Glomerular visceral epithelial cell (primary cell): ENCODE data around the gene APC.
A peak's percentile ranks its signal among the peaks of the same experiment; 100 is the strongest.

Experiments used
- DNase-seq: peaks from one replicate; pipeline ENCODE4 v3.0.0-alpha.2; 2016; ENCODE audit errors: extremely low spot score

Gene APC

DNA sequence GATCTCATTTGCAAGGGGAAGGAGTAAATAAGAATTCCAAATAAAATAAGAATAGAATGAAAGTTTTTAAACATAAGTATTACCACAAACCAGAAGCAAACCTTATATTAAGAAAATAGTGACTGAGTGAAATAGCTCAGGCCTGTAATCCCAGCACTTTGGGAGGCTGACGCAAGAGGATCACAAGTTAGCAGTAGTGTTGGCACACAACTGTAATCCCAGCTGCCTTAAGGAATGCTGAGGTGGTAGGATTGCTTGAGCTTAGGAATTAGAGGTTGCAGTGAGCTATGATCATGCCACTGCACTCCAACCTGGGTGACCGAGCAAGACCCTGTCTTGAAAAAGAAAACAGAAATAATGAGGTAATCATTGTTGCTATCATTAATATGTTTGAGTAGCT is 47.0 kb downstream of the APC start:
- DNase-seq, result no peak

DNA sequence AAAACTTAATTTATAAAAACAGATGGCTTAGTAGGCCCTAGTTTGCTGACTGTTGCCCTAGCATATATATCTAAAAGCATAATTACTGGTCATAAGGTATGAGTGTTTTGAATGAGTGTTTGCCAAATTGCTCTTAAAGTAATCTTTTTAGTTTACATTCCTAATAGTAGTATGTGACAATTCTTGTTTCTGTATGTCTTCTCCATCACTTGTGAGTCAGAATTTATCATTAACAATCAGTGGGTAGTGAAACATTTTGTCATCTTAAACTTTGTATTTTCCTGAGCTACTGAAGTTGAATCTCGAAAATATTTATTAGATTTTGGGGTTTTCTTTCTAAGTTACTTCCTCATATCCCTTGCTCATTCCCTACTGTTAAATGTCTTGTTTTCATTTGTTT is 49.6 kb downstream of the APC start:
- DNase-seq, result no peak

DNA sequence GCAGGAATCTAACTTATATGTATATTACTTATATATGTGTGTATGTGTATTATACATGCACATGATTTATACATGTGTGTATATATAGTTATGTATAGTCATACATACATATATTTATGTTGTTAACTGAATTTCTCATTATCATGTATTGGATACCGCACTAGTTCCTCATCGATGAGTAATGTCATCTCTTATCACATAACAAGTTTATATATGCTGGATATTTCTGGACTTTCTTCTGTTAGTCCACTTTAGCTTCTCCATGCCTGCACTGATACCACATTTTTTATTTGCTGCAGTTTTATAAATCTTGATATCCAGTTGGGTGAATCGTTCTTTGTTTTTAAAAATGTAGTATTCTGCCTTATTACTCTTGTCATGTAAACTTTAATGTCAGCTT is 50.2 kb downstream of the APC start:
- no peak for DNase-seq

DNA sequence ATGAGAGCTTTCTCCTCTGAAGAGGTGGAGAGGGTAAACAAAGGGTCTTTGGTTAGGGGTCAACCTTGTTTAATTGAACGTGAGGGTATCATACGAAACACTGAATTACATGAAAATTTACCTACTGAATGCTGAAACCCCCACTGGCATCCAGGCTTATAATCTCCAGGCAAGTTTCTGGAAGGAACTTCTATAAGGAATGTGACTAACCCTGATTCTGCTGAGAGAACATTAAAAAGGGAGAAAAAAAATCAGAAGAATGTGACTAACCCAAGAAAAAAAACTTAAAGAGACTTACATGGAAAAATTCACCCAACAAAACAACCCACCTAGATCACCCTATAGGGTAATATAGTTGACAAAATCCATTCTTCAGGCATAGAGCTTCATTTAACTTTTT is 55.5 kb downstream of the APC start:
- no peak for DNase-seq

DNA sequence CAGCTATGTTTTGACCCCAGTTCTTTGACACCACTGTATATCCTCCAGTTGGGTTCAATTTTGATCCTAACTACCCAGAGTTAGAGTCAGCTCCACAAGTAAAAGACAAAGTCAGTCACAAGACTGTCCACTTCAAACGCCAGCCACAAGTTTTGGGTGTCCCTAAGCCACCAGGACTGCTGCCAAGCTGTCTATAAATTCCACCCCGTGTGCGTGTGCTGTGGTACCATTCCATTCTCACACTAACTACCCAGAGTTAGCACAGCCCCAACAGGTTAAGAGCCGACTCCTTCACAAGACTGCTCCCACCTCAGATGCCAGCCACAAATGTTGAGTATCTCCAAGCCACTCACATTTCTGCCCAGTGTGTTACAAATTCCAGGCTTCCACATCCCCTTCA is 56.7 kb downstream of the APC start:
- DNase-seq, result no peak

DNA sequence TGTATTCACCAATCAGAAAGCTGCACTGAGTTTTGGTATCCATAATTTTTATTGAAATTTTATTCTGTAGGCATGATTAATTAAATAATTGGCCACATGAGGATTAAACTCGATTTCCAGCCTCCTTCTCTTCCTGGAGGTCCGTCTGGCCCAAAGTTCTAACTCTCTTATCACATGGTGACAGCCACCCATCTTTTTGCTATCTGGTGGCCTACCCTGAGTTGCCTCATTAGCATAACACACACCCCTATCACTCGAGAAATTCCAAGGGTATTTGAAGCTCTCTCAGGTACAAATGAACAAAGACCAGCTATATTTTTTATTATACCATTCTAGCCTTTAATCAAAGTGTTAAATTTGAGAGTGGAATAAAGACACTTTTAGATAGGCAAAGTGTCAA is 57.7 kb downstream of the APC start:
- DNase-seq, result no peak

DNA sequence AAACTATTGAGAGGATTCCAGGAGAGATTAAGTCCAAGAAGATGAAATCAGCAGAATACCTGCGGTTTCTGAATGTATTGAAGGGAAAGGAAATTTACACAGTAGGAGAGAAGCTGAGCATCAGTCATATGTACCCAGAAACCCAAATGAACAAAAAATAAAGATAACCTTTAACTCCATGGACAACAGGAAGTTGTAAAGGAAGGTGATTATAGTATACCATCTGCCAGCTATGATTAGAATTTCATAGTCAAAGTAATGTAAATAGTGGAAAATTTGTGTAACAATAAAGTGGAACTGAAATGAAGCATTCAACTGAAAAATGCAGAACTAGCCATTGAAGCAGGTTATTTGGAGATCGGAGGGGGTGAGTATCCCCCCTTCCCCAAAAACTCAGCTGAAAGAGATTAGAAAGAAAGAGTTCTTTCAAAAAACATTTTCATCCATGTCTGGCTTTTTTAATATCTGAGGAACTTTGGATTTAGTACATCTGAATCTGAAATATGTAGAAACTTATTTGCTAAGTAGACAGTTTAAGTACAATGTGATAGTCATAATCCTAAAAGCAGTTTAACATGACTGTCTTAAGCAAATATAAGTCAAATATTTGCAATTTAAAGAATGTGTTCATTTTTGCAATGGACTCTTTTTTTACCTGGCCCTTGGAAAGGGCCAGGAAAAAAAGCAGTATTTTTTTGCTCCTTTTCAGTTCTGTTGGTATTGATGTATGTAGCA is 58.4 kb downstream of the APC start:
- no peak for DNase-seq

DNA sequence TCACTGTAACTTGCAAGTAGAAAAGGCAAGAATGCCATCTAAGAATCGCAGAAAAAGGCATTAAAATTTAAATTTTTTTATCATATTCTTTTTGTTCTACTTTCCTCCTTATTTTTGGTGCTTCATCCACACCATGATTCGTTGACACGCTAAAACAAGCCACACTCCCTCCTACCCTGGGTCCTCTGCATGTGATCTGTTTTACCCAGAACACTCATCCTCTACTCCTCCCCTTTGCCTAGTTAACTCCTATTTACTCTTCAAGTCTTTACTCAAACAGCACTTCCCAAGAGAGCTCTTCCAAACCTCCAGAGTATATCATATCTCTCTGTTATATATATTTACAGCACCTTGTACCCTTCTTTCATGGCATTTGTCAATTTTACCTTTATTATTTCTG is 62.0 kb downstream of the APC start:
- no peak for DNase-seq

DNA sequence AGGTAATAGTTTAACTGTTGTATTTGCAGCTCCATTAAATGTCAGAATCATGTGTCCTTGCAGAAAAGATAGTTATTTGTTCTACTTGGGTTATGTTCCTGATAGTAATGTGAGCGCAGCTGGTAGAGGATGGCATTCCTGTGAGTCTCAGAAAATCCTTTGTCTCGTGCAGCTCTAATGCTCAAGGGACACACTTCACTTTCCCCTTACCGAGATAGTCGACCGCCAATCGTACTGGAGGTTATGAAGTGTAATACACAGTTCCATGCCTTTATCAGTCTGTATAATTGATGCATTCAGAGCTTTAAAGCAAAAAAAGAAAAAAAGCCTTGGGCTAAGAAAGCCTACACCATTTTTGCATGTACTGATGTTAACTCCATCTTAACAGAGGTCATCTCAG is 63.2 kb downstream of the APC start:
- no peak for DNase-seq

DNA sequence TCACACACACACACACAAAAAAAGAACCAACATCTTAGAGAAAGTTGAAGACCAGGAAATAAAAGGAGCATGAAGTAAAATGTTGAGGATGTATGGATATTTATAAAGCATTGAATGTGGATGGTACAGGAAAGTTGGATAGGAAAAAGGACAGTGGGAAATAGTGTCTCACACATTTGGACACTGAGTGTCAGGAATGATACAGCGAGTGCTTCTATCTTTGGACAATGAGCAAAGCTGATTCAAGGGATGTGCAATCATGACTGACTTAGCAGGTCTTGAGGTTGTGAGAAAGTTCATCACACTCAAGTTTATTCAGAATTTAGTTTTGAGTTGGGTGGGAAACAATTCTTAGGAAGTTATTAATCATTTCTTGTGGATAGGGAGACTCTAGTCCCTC is 73.3 kb downstream of the APC start:
- DNase-seq, result no peak

DNA sequence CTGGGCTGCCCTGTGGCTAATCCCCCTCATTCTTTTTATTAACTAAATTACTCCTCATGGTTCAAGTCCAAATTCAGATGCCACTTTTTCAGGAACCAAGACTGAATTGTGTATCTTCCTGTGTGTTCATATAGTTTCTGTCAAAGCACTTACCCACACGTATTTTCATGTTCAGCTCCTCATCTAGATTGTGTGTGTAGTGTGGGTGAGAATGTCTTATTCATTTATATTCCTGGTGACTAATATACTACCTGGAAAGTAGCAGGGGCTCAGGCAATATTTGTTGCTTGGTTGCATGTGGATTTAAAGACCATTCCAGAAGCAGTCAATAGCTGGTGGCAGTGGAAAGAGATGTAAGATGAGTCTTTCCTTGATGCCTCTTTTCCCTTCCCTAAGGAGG is 74.9 kb downstream of the APC start:
- no peak for DNase-seq

DNA sequence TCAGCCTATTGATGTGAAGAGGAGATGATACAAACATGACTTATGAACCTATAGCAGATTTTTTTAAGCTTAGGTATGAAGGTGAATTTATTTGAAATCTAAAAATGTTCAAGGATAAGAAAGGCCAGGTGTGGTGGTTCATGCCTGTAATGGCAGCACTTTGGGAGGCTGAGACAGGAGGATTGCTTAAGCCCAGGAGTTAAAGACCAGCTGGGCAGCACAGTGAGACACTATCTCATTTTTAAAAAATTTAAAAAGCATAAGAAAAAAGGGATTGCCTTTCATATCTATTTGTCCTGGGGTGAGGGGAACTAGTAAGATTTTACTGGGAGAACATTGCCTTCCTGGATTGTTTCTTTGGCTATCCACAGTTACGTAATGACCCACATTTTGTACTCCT is 82.6 kb downstream of the APC start:
- no peak for DNase-seq

DNA sequence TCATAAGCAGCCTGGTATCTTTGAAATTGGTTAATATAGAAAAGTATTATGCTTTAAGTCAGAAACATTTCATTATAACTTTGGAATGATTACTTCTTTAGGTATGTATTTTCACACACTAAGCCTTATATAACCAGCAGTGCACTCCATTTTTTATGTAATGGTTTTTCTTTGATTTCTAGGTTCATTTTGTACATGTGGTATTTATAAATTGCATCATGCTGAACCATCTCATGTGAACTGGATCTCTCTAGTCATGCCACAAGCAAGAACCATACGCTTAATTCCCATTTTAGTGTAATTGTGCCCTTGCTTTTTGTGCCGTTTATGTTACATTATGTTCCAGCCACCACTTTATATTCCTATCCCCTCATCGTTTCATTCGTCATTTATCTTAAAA is 84.8 kb downstream of the APC start:
- no peak for DNase-seq

DNA sequence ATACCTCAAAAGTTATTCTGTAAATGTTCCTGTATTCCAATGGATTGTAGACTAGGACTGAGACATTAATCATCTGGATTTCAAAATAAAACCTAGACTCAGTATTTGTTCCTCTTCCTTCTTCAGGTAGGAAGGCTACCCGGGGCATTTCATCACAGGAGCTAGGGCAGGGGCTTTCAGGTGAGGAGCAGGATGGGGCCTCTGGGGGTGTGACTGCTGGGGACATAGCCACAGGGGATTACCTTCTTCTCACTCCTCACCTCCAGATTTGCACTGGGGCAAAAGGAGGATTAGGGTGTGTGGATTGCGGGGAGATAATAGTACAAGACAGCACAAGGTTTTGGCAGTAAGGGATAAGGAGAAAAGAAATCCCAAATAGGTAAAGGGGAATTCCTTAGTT is 85.5 kb downstream of the APC start:
- DNase-seq, result no peak

DNA sequence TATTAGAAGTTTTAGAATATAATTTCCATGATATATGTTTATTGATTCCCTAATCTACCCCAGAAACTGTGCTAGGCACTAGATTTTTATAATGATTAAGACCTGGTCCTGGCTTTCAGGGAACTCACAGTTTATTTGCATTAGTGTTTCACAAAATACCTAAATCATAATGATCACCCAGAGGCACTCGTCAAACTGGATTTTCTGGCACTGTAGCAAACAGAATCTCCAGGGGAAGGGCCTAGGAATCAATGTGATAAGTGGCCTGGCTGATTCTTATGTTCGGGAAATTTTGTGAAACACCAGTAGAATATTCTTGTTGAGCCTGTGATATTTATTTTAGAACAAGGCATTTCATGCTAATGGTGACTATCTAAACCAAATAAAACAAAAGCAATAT is 86.0 kb downstream of the APC start:
- no peak for DNase-seq

DNA sequence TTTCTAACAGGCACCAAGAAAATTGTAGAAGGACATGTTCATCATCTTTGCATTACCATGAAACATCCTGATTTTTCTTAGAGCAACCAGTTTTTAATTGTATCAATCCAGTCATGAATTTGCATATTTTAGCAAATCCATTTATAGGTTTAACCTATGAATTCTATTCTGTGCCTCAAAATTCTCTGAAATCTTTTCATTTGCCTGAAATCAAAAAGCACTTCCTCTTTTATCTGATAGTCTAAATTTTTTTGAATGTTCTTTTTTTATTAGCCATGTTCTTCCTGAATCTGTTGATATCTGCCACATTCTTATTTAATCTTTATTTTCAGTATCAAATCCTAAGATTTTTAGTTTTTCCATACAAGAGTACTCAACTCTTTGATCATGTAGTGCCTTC is 86.5 kb downstream of the APC start:
- no peak for DNase-seq

DNA sequence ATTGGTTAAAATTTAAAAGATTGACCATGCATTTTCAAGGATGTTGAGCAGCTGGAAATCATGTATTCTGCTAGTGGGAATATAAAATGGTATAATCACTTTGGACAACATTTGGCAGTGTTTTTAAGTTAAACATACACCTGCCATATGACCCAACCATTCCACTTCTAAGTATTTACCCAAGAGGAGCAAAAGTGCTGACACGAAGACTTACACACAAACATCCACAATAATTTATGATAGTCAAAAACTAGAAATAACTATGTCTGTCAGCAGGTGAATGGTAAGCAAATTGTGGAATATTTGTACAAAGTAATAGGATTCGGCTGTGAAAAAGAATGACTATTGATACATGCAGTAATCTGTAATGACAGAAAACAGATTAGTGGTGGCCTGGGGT is 92.7 kb downstream of the APC start:
- DNase-seq, result no peak

DNA sequence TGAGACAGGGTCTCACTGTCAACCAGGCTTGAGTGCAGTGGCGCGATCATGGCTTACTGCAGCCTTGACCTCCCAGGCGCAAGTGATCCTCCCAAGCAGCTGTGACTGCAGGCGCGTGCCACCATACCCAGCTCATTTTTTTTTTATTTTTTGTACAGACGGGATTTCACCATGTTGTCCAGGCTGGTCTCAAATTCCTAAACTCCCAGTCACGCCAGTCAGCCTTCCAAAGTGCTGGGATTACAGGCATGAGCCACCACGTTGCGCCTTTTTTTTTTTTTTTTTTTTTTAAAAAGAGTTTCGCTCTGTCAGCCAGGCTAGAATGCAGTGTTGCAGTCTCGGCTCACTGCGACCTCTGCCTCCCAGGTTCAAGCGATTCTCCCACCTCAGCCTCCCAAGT is 96.3 kb downstream of the APC start:
- DNase-seq, result no peak

DNA sequence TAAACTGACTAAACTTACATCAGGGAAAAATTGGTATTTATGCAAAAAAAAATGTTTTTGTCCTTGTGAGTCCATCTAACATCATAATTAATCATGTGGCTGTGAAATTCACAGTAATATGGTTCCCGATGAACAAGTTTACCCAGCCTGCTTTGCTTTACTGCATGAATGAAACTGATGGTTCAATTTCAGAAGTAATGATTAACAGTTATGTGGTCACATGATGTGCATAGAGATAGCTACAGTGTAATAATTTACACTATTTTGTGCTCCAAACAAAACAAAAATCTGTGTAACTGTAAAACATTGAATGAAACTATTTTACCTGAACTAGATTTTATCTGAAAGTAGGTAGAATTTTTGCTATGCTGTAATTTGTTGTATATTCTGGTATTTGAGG is 106.8 kb downstream of the APC start:
- DNase-seq, result no peak

DNA sequence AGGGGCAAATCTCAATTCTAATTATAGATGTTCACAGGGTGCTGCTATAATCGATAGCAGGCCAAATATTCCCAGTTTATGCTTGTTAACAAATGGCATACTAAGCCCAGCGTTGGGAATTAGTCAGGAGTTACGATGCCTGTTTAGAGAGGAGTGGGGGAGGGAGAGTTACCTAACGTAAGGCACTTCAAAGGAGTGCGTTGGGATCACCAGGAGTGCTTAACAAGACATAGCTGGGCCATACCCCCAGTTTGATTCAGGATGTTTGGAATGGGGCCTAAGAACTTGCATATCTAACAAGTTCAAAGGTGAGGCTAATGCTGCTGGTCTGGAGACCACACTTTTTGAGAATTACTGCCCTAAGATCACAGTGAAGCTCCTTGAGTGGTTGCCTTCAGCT is 108.9 kb downstream of the APC start:
- no peak for DNase-seq

DNA sequence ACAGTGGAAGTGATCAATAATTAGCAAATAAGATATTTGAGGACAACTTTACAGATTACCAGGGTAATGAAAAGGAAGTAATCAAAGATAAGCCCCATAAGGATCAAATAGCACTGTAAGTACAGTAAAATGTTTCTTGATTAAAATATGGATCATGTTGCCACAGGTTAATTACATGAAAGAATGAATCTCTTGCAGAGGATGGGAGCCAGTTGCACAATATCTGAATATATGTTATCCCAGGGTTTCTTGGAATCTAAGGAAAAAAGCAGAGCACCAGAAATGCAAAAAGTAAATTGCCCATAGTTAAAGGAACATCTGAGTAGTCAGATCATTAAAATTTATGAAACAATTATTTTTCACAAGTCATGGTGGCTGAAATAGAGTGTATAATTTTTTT is 109.6 kb downstream of the APC start:
- DNase-seq, result no peak

DNA sequence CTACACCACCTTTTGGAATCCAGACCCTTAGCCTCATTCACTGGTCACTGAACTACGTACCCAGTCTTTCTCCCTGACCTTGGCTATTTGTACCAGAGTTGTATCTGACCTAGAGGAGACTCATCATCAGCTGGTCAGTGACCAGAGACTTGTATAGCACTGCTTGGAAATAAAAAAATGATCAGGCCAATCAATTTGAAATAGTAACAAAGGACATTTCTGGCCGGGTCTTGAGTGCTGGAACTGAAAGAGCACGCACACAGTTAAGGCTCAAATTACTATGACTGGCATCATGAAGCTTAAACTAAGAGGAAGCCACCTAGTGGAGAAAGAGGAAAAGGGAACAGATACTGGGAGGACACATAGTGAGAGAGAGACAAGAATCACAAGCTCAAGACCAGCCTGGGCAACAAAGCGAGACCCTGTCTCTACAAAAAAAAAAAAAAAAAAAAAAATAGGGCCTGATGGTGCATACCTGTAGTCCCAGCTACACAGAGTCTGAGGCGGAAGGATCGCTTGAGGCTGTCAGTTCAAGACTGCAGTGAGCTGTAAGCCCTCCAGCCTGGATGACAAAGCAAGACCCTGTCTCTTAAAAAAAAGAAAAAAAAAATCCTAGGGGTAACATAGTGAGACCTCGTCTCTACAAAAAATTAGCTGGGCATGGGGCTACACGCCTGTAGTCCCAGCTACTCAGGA is 110.6 kb downstream of the APC start:
- peak; percentile 62 for DNase-seq

DNA sequence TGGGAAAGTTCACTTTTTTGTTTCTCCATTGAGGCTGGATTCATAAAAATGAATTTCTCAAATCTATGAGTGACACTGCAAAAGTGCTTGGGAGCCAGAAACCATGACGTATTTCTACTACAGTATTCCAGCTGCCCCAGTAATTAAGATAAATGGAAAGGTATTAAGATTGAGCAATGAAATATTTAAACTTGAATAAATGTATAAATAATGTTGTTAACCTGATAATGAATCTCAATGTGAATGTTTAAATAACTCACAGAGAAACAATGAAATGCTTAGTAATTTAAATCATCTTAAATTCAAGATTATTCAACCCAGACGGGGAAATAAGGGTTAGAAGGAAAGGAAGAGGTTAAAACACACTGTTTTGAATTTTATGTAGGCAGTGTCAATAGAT is 112.2 kb downstream of the APC start:
- DNase-seq, result no peak

DNA sequence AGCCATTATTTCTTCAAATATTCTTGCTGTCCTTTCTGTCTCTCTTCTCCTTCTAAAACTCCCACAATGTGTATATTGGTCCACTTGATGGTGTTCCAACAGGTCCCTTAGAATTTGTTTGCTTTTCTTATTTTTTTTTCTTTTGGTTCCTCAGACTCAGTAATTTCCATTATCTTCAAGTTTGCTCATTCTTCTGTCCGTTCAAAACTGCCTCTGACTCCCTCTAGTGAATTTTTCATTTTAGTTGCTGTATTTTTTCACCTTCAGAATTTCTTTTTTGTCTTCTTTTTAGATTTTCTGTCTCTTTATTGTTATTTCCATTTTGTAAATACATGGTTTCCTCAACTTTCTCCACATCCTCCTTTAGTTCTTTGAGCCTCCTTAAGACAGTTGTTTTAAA is 117.0 kb downstream of the APC start:
- no peak for DNase-seq
